Activated CD4-positive, alpha-beta T cell treated with anti-CD3 and anti-CD28 coated beads, Interleukin-2, Interleukin-4, amounts not matched to agents 100 ng/mL and 50 ng/mL, durations not matched to agents 16 hours and 8 hours (primary cell): Measurements from ENCODE around the gene PGAM2.
A peak's percentile ranks its signal among the peaks of the same experiment; 100 is the strongest.

ENCODE experiments used
- DNase-seq: peaks from one replicate; pipeline ENCODE4 v3.0.0-alpha.2; 2020; ENCODE audit warnings: low spot score

PGAM2 gene

GRCh38 chr7:44103566-44103922 lies 38.2 kb upstream of the PGAM2 start:
- DNase-seq, result no peak

GRCh38 chr7:44102846-44103565 lies 37.6 kb upstream of the PGAM2 start:
- no peak for DNase-seq

GRCh38 chr7:44101966-44102845 lies 36.8 kb upstream of the PGAM2 start:
- no peak for DNase-seq

- no peak for DNase-seq
Measured at GRCh38 chr7:44101303-44101965, 36.1 kb upstream of the PGAM2 start.

GRCh38 chr7:44100458-44101302 lies 35.3 kb upstream of the PGAM2 start:
- no peak for DNase-seq

GRCh38 chr7:44099669-44100068 lies 34.3 kb upstream of the PGAM2 start:
- DNase-seq, result no peak

GRCh38 chr7:44098092-44099068 lies 33.0 kb upstream of the PGAM2 start:
- no peak for DNase-seq

- peak; percentile 37 for DNase-seq
Measured at GRCh38 chr7:44097064-44097932, 31.9 kb upstream of the PGAM2 start.

- DNase-seq, result no peak
Measured at GRCh38 chr7:44096326-44096881, 31.0 kb upstream of the PGAM2 start.

GRCh38 chr7:44095781-44096180 lies 30.4 kb upstream of the PGAM2 start:
- DNase-seq, result no peak

GRCh38 chr7:44094883-44095592 lies 29.7 kb upstream of the PGAM2 start:
- DNase-seq, result no peak

GRCh38 chr7:44094365-44094764 lies 29.0 kb upstream of the PGAM2 start:
- DNase-seq, result no peak

- no peak for DNase-seq
Measured at GRCh38 chr7:44093102-44093641, 27.8 kb upstream of the PGAM2 start.

GRCh38 chr7:44087911-44088838 lies 22.8 kb upstream of the PGAM2 start:
- no peak for DNase-seq

- DNase-seq, result no peak
Measured at GRCh38 chr7:44086627-44087026, 21.3 kb upstream of the PGAM2 start.

- DNase-seq, result no peak
Measured at GRCh38 chr7:44085546-44085945, 20.2 kb upstream of the PGAM2 start.

- no peak for DNase-seq
Measured at GRCh38 chr7:44084701-44085100, 19.3 kb upstream of the PGAM2 start.
